Effector CD8-positive, alpha-beta T cell (primary cell): ENCODE measurements around the gene TRIM71.
"Not testable (repeated sequence)": the region's sequence is repeated elsewhere in the genome, so short reads cannot be mapped to it uniquely, and the experiment has no call there.

Experiments
- DNase-seq: peaks from one replicate; lab custom pipeline; 2025; lab: John Stamatoyannopoulos, UW

Gene TRIM71

GRCh38 chr3:32819551-32820348 lies 2.0 kb downstream of the TRIM71 start:
- DNase-seq: no peak

GRCh38 chr3:32820430-32820829 lies 2.6 kb downstream of the TRIM71 start:
- DNase-seq: no peak

- no peak for DNase-seq
Measured at GRCh38 chr3:32820971-32821685, 3.3 kb downstream of the TRIM71 start.

GRCh38 chr3:32821686-32822296 lies 4.0 kb downstream of the TRIM71 start:
- DNase-seq: no peak

- DNase-seq: no peak
Measured at GRCh38 chr3:32822609-32823498, 5.1 kb downstream of the TRIM71 start.

GRCh38 chr3:32823641-32824184 lies 5.9 kb downstream of the TRIM71 start:
- not testable (repeated sequence) for DNase-seq

- no peak for DNase-seq
Measured at GRCh38 chr3:32825601-32826375, 8.0 kb downstream of the TRIM71 start.

- DNase-seq: no peak
Measured at GRCh38 chr3:32831062-32831461, 13.3 kb downstream of the TRIM71 start.

GRCh38 chr3:32831791-32832190 lies 14.0 kb downstream of the TRIM71 start:
- DNase-seq: no peak

- DNase-seq: no peak
Measured at GRCh38 chr3:32832193-32832592, 14.4 kb downstream of the TRIM71 start.

- no peak for DNase-seq
Measured at GRCh38 chr3:32835049-32835371, 17.2 kb downstream of the TRIM71 start.

- DNase-seq: no peak
Measured at GRCh38 chr3:32835961-32836360, 18.2 kb downstream of the TRIM71 start.

GRCh38 chr3:32836601-32837000 lies 18.8 kb downstream of the TRIM71 start:
- DNase-seq: no peak

- no peak for DNase-seq
Measured at GRCh38 chr3:32837366-32837765, 19.6 kb downstream of the TRIM71 start.

- no peak for DNase-seq
Measured at GRCh38 chr3:32837789-32838188, 20.0 kb downstream of the TRIM71 start.

GRCh38 chr3:32839714-32840085 lies 21.9 kb downstream of the TRIM71 start:
- DNase-seq: no peak

GRCh38 chr3:32840086-32840841 lies 22.5 kb downstream of the TRIM71 start:
- no peak for DNase-seq

- DNase-seq: no peak
Measured at GRCh38 chr3:32841341-32841740, 23.5 kb downstream of the TRIM71 start.

- DNase-seq: no peak
Measured at GRCh38 chr3:32841867-32842470, 24.2 kb downstream of the TRIM71 start.

GRCh38 chr3:32842531-32842931 lies 24.7 kb downstream of the TRIM71 start:
- no peak for DNase-seq
